SK-MEL-5 (cell line): ENCODE results near the gene UBE2E2. TPM values are rescaled to one million over a fixed set of nuclear protein-coding genes. Genes with fewer than 3 reads are reported as not detected.

Experiments
- DNase-seq: peaks from one replicate; pipeline ENCODE4 v3.0.0-alpha.2; 2016; ENCODE audit warnings: low read depth, low spot score
- in situ Hi-C: cut with HindIII; loops from 2 replicates; pipeline ENCODE4 v1.10.0; 2016; ENCODE audit warnings: low sequenced_read_pairs, high pct_unique_total_duplicates, low pct_unique_long_range_greater_than_20kb
- total RNA-seq: library from RNA; depleted of rRNA; stranded (reverse); fragments of >200 nt; shearing (Covaris generic); gene quantifications from 2 replicates; pipeline ENCODE4 v1.2.3, GENCODE V29; 2014

Gene UBE2E2
- total RNA-seq, 1 experiment from 2014 or later: 33.3 TPM

- peak; percentile 11 for DNase-seq
- in situ Hi-C loops: no loop called here
These were observed 292.4 kb downstream of the UBE2E2 start for GRCh38 chr3:23495507-23495906.

- no peak for DNase-seq
- in situ Hi-C loops: no loop called here
These were observed 293.0 kb downstream of the UBE2E2 start for GRCh38 chr3:23496165-23496564.

- in situ Hi-C loops: no loop called here
- no peak for DNase-seq
These were observed 294.0 kb downstream of the UBE2E2 start for GRCh38 chr3:23497156-23497555.

GRCh38 chr3:23501201-23501802, 298.2 kb downstream of the UBE2E2 start:
- no peak for DNase-seq
- in situ Hi-C loops: no loop called here

GRCh38 chr3:23508464-23508863, 305.3 kb downstream of the UBE2E2 start:
- in situ Hi-C loops: no loop called here

GRCh38 chr3:23518441-23518840, 315.3 kb downstream of the UBE2E2 start:
- in situ Hi-C loops: no loop called here

More at GRCh38 chr3:23508464-23508863, 305.3 kb downstream of the UBE2E2 start:
- no peak for DNase-seq

GRCh38 chr3:23519314-23520208, 316.4 kb downstream of the UBE2E2 start:
- DNase-seq: no peak
- in situ Hi-C loops: no loop called here

More at GRCh38 chr3:23518441-23518840, 315.3 kb downstream of the UBE2E2 start:
- no peak for DNase-seq

GRCh38 chr3:23527326-23527725, 324.2 kb downstream of the UBE2E2 start:
- in situ Hi-C loops: no loop called here
- DNase-seq: no peak

GRCh38 chr3:23533596-23533995, 330.5 kb downstream of the UBE2E2 start:
- in situ Hi-C loops: no loop called here
- no peak for DNase-seq

- DNase-seq: no peak
- in situ Hi-C loops: no loop called here
These were observed 330.9 kb downstream of the UBE2E2 start for GRCh38 chr3:23533996-23534395.

- in situ Hi-C loops: no loop called here
- DNase-seq: no peak
These were observed 334.0 kb downstream of the UBE2E2 start for GRCh38 chr3:23537101-23537551.

- in situ Hi-C loops: no loop called here
- no peak for DNase-seq
These were observed 336.1 kb downstream of the UBE2E2 start for GRCh38 chr3:23539185-23539584.

GRCh38 chr3:23540600-23540999, 337.5 kb downstream of the UBE2E2 start:
- in situ Hi-C loops: no loop called here
- DNase-seq: peak; percentile 37

GRCh38 chr3:23542079-23542478, 339.0 kb downstream of the UBE2E2 start:
- in situ Hi-C loops: no loop called here
- no peak for DNase-seq

GRCh38 chr3:23546181-23546580, 343.1 kb downstream of the UBE2E2 start:
- in situ Hi-C loops: no loop called here
- no peak for DNase-seq

- in situ Hi-C loops: no loop called here
These were observed 345.0 kb downstream of the UBE2E2 start for GRCh38 chr3:23547905-23548650.

GRCh38 chr3:23548706-23549105, 345.6 kb downstream of the UBE2E2 start:
- in situ Hi-C loops: no loop called here
- no peak for DNase-seq

More at GRCh38 chr3:23547905-23548650, 345.0 kb downstream of the UBE2E2 start:
- DNase-seq: no peak
